HEK293 (cell line): ENCODE measurements around the gene EML6.

Experiments
- GLIS1 ChIP-seq: fragments of 450-650 bp; formaldehyde crosslinking; IDR thresholded peaks from 2 replicates; pipeline ENCODE4 v1.5.1; 2016; ENCODE audit warnings: missing biosample characterization, missing genetic modification characterization
- YY1 ChIP-seq: fragments of 450-650 bp; formaldehyde crosslinking; IDR thresholded peaks from 2 replicates; pipeline ENCODE4 v1.5.1; 2018; ENCODE audit warnings: missing biosample characterization, missing genetic modification characterization
- ZBTB7A ChIP-seq: fragments of 450-650 bp; formaldehyde crosslinking; IDR thresholded peaks from 2 replicates; pipeline ENCODE4 v1.5.1; 2016; ENCODE audit warnings: low read depth, missing biosample characterization, missing genetic modification characterization
- ZNF138 ChIP-seq: fragments of 450-650 bp; formaldehyde crosslinking; IDR thresholded peaks from 2 replicates; pipeline ENCODE4 v1.5.1; 2016; ENCODE audit warnings: missing biosample characterization, missing genetic modification characterization, borderline replicate concordance
- ZNF155 ChIP-seq: fragments of 450-650 bp; formaldehyde crosslinking; IDR thresholded peaks from 2 replicates; pipeline ENCODE4 v1.5.1; 2016; ENCODE audit warnings: missing biosample characterization, missing genetic modification characterization
- ZNF530 ChIP-seq: fragments of 450-650 bp; formaldehyde crosslinking; IDR thresholded peaks from 2 replicates; pipeline ENCODE4 v1.5.1; 2016; ENCODE audit warnings: low read depth, missing biosample characterization, missing genetic modification characterization
- ZNF843 ChIP-seq: fragments of 450-650 bp; formaldehyde crosslinking; IDR thresholded peaks from 2 replicates; pipeline ENCODE4 v1.5.1; 2016; ENCODE audit warnings: missing biosample characterization, missing genetic modification characterization
- TF ChIP-seq, protein P1 (sequence below): fragments of 450-650 bp; formaldehyde crosslinking; IDR thresholded peaks from 2 replicates; pipeline ENCODE4 v1.5.1; 2016; ENCODE audit warnings: missing biosample characterization, missing genetic modification characterization
- TF ChIP-seq, protein P2 (sequence below): fragments of 450-650 bp; formaldehyde crosslinking; IDR thresholded peaks from 2 replicates; pipeline ENCODE4 v1.5.1; 2016; ENCODE audit warnings: missing biosample characterization, missing genetic modification characterization
- TF ChIP-seq, protein P3 (sequence below): fragments of 450-650 bp; formaldehyde crosslinking; IDR thresholded peaks from 2 replicates; pipeline ENCODE4 v1.5.1; 2016; ENCODE audit warnings: missing biosample characterization, missing genetic modification characterization, low read depth

DNA sequence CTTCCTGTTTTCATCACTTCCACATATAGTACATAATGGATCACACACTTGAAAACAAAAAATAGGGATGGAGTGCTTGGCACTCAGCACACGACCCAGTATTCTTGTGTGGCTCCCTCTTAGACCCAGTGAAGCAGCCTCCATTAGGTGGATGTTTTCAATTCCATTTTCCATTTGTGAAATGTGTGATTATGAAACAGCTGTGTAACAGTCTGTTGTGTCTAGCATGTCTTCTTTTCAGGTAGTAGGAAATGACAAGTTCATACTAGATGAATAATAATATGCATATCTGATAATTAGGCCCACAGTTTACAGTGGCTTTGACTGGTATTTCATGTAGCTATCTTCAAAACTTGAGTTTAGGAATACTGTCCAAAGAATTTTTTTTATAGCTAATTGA is 35.5 kb downstream of the EML6 start:
- TF ChIP-seq GLIS1, result no peak
- no peak for TF ChIP-seq ZBTB7A (tag by site-specific recombination)
- TF ChIP-seq, protein P1, sequence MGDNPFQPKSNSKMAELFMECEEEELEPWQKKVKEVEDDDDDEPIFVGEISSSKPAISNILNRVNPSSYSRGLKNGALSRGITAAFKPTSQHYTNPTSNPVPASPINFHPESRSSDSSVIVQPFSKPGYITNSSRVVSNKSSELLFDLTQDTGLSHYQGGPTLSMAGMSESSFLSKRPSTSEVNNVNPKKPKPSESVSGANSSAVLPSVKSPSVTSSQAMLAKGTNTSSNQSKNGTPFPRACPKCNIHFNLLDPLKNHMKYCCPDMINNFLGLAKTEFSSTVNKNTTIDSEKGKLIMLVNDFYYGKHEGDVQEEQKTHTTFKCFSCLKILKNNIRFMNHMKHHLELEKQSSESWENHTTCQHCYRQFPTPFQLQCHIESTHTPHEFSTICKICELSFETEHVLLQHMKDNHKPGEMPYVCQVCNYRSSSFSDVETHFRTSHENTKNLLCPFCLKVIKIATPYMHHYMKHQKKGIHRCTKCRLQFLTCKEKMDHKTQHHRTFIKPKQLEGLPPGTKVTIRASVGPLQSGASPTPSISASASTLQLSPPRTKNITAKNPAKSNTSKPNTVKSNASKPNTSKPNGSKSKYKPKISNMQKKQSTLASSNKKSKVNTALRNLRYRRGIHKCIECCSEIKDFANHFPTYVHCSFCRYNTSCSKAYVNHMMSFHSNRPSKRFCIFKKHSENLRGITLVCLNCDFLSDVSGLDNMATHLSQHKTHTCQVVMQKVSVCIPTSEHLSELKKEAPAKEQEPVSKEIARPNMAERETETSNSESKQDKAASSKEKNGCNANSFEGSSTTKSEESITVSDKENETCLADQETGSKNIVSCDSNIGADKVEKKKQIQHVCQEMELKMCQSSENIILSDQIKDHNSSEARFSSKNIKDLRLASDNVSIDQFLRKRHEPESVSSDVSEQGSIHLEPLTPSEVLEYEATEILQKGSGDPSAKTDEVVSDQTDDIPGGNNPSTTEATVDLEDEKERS (tag by site-specific recombination), result no peak
- no peak for TF ChIP-seq ZNF843 (tag by site-specific recombination)
- TF ChIP-seq, protein P2, sequence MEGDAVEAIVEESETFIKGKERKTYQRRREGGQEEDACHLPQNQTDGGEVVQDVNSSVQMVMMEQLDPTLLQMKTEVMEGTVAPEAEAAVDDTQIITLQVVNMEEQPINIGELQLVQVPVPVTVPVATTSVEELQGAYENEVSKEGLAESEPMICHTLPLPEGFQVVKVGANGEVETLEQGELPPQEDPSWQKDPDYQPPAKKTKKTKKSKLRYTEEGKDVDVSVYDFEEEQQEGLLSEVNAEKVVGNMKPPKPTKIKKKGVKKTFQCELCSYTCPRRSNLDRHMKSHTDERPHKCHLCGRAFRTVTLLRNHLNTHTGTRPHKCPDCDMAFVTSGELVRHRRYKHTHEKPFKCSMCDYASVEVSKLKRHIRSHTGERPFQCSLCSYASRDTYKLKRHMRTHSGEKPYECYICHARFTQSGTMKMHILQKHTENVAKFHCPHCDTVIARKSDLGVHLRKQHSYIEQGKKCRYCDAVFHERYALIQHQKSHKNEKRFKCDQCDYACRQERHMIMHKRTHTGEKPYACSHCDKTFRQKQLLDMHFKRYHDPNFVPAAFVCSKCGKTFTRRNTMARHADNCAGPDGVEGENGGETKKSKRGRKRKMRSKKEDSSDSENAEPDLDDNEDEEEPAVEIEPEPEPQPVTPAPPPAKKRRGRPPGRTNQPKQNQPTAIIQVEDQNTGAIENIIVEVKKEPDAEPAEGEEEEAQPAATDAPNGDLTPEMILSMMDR, result no peak
- TF ChIP-seq ZNF138 (tag by site-specific recombination), result no peak
- no peak for TF ChIP-seq YY1
- no peak for TF ChIP-seq ZNF530
- TF ChIP-seq ZNF155 (tag by site-specific recombination), result no peak
- TF ChIP-seq, protein P3, sequence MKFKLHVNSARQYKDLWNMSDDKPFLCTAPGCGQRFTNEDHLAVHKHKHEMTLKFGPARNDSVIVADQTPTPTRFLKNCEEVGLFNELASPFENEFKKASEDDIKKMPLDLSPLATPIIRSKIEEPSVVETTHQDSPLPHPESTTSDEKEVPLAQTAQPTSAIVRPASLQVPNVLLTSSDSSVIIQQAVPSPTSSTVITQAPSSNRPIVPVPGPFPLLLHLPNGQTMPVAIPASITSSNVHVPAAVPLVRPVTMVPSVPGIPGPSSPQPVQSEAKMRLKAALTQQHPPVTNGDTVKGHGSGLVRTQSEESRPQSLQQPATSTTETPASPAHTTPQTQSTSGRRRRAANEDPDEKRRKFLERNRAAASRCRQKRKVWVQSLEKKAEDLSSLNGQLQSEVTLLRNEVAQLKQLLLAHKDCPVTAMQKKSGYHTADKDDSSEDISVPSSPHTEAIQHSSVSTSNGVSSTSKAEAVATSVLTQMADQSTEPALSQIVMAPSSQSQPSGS, result no peak
